Memory B cell (primary cell): ENCODE results near the gene DENND2D.

Experiments
- ATAC-seq: fragments of 150-1000 bp; cut with Tn5 transposase; 2 replicates; pipeline ENCODE4 v1.10.0; 2021; ENCODE audit warnings: low read depth, mild to moderate bottlenecking, moderate library complexity
- DNase-seq, 2 donors: peaks; one replicate each; pipeline ENCODE4 v3.0.0; 2022; ENCODE audit warnings: low spot score in 2 of 2
- H3K27ac Mint-ChIP-seq: one replicate; pipeline ENCODE4 v1.8.0; 2022; ENCODE audit warnings: mild to moderate bottlenecking, moderate library complexity, mixed read lengths
- H3K27me3 Mint-ChIP-seq: one replicate; pipeline ENCODE4 v1.8.0; 2022; ENCODE audit warnings: mixed read lengths
- H3K36me3 Mint-ChIP-seq: one replicate; pipeline ENCODE4 v1.8.0; 2022; ENCODE audit warnings: mild to moderate bottlenecking, mixed read lengths
- H3K4me1 Mint-ChIP-seq: one replicate; pipeline ENCODE4 v1.8.0; 2022; ENCODE audit warnings: mixed read lengths
- H3K4me3 Mint-ChIP-seq: one replicate; pipeline ENCODE4 v1.8.0; 2022; ENCODE audit warnings: mild to moderate bottlenecking, moderate library complexity, mixed read lengths
- H3K9me3 Mint-ChIP-seq: one replicate; pipeline ENCODE4 v1.8.0; 2022; ENCODE audit warnings: mixed read lengths

Gene DENND2D

DNA sequence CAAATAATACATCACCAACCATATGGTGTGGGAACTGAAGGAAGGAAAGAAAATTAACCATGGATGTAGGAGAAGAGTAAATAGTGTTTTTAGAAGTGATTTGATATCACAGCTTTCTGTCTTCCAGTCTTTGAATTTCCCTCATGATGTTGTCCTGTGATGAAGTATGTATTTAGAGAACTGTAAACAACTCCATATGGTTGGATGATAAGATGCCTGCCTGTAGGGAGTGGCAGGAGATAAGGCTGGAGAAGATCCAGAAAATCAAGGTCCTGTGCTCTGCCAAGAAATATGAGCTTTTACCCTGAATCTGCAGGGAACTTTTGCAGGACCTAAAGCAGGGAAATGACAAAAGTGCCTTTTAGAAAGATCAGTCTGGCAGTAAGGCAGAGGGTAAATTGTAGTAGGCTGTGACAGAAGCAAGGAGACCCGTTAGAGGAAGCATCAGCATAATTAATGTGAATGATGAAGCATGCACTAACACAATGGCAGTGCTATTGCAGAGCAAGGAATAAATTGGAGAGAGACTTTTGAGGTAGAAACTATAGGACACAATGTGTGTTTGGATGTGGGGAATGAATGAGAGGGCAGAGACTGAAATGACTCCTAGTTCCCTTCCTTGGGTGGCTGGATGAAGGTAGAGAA lies 38.5 kb downstream of the DENND2D start:
- ATAC-seq (no peak), DNase-seq (no peak)
- no peaks in the 10 kb centered on the region for H3K27me3 Mint-ChIP-seq
- H3K4me1 Mint-ChIP-seq = peaks cover 29% of the 10 kb centered on the region
- no peaks in the 10 kb centered on the region for H3K9me3 Mint-ChIP-seq
- H3K27ac Mint-ChIP-seq = peak overlapping the region; percentile 77
- H3K4me3 Mint-ChIP-seq = no peak overlapping the region
- H3K36me3 Mint-ChIP-seq = peaks cover 34% of the 10 kb centered on the region

DNA sequence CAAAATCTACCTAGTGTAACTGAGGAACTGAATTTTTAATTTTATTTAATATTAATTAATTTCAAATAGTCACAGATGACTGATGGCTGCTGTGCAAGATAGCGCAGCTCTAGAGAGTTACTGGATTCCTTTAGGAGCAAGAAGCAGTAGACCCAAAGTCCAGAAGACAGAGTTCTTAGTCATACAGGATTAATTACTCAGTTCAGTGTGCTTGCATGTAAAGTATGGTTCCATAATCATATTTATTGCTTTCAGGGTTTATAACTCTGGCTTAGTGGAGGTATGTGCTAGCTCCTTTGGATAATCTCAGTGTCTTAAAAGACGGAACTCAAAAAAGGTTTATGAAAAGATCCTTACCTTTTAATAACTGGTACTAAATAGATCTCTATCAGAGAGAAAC lies 43.0 kb downstream of the DENND2D start:
- H3K9me3 Mint-ChIP-seq = no peaks in the 10 kb centered on the region
- peak overlapping the region; percentile 17 for H3K27ac Mint-ChIP-seq
- no peak for DNase-seq
- no peak overlapping the region for H3K4me3 Mint-ChIP-seq
- H3K36me3 Mint-ChIP-seq = peaks cover 52% of the 10 kb centered on the region
- no peaks in the 10 kb centered on the region for H3K27me3 Mint-ChIP-seq
- peaks cover 43% of the 10 kb centered on the region for H3K4me1 Mint-ChIP-seq
- ATAC-seq = no peak

- Mint-ChIP-seq H3K27me3 (no peaks in the 10 kb centered on the region), H3K4me1 (peaks cover 53% of the 10 kb centered on the region), H3K27ac (no peak overlapping the region), H3K36me3 (peaks cover 49% of the 10 kb centered on the region), H3K9me3 (no peaks in the 10 kb centered on the region), H3K4me3 (peak overlapping the region; percentile 59)
- no peak for DNase-seq
- peak; percentile 56 for ATAC-seq
Measured at GRCh38 chr1:111154021-111154999, 46.1 kb downstream of the DENND2D start.

GRCh38 chr1:111151838-111152237 lies 48.6 kb downstream of the DENND2D start:
- peaks cover 53% of the 10 kb centered on the region for H3K36me3 Mint-ChIP-seq
- H3K4me3 Mint-ChIP-seq = peak overlapping the region; percentile 68
- H3K9me3 Mint-ChIP-seq = no peaks in the 10 kb centered on the region
- no peaks in the 10 kb centered on the region for H3K27me3 Mint-ChIP-seq
- H3K4me1 Mint-ChIP-seq = peaks cover 61% of the 10 kb centered on the region
- DNase-seq (no peak), ATAC-seq (peak; percentile 71)
- peak overlapping the region; percentile 95 for H3K27ac Mint-ChIP-seq

- peak; percentile 62 for ATAC-seq
- H3K27ac Mint-ChIP-seq = peak overlapping the region; percentile 95
- H3K4me1 Mint-ChIP-seq = peaks cover 58% of the 10 kb centered on the region
- no peaks in the 10 kb centered on the region for H3K27me3 Mint-ChIP-seq
- H3K4me3 Mint-ChIP-seq = peak overlapping the region; percentile 48
- DNase-seq = no peak
- peaks cover 38% of the 10 kb centered on the region for H3K36me3 Mint-ChIP-seq
- H3K9me3 Mint-ChIP-seq = no peaks in the 10 kb centered on the region
Measured at GRCh38 chr1:111148376-111148881, 52.0 kb downstream of the DENND2D start.

DNA sequence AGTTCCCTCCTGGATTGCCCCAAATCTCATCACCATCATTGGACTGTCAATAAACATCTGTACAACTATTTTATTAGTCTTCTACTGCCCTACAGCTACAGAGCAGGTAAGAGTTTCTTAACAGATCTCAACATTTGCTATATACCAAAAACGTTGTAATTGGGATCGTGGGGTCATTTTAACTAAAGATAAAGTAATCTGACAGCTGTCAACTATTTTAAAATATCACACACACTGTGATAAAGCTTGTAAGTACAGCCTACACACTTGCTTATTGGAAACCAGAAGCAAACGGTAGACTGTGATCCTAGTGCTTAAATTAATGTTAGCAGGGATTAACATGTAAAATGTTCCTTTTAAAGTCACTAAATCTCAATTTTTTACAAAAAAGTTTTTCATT lies 52.5 kb downstream of the DENND2D start:
- DNase-seq (no peak), ATAC-seq (no peak)
- H3K36me3 Mint-ChIP-seq = peaks cover 33% of the 10 kb centered on the region
- H3K27ac Mint-ChIP-seq = no peak overlapping the region
- no peaks in the 10 kb centered on the region for H3K9me3 Mint-ChIP-seq
- no peaks in the 10 kb centered on the region for H3K27me3 Mint-ChIP-seq
- H3K4me1 Mint-ChIP-seq = peaks cover 57% of the 10 kb centered on the region
- no peak overlapping the region for H3K4me3 Mint-ChIP-seq

DNA sequence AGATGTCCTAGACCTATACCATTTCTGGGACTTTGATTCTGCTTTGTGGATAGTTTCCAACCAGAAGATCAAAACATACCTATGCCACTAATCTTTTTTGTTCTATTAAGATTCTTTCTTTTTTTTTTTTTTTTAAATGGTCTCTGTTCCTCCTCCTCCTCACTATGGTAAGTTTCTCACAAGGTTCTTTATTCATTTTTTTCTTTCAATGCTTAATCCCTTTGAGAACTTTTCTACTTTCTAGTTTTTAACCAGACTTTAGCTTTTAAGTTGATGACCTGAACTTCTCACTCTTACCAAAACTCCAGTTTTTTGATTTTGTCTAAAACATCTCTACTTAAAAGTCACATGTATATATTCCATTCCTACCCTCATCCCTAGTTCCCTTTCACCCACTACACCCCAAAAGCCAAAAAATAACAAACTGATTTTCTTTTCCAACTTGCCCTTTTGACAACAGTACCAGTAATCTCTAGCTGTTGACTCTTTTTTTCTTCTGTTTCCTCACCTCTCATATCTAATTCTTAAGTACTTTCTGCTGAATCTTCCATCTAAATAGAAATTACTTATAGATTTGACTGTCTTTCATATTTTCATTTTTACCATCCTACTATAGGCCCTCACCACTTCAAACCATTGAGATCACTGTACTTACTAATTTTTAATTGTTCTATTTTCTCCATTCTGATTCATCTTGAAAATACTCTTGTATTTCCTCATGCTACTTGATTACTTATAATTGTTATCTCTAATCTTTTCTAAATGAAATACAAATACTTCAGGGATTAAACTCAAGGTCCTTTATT lies 54.3 kb downstream of the DENND2D start:
- DNase-seq (no peak), ATAC-seq (no peak)
- Mint-ChIP-seq H3K27ac (peak overlapping the region; percentile 48), H3K9me3 (no peaks in the 10 kb centered on the region), H3K4me3 (peak overlapping the region; percentile 37), H3K4me1 (peaks cover 48% of the 10 kb centered on the region), H3K36me3 (peaks cover 25% of the 10 kb centered on the region), H3K27me3 (no peaks in the 10 kb centered on the region)

GRCh38 chr1:111145542-111145941 lies 54.9 kb downstream of the DENND2D start:
- H3K36me3 Mint-ChIP-seq = peaks cover 24% of the 10 kb centered on the region
- H3K27ac Mint-ChIP-seq = peak overlapping the region; percentile 48
- H3K9me3 Mint-ChIP-seq = no peaks in the 10 kb centered on the region
- no peak for DNase-seq
- ATAC-seq = no peak
- H3K4me3 Mint-ChIP-seq = peak overlapping the region; percentile 18
- peaks cover 47% of the 10 kb centered on the region for H3K4me1 Mint-ChIP-seq
- H3K27me3 Mint-ChIP-seq = no peaks in the 10 kb centered on the region

DNA sequence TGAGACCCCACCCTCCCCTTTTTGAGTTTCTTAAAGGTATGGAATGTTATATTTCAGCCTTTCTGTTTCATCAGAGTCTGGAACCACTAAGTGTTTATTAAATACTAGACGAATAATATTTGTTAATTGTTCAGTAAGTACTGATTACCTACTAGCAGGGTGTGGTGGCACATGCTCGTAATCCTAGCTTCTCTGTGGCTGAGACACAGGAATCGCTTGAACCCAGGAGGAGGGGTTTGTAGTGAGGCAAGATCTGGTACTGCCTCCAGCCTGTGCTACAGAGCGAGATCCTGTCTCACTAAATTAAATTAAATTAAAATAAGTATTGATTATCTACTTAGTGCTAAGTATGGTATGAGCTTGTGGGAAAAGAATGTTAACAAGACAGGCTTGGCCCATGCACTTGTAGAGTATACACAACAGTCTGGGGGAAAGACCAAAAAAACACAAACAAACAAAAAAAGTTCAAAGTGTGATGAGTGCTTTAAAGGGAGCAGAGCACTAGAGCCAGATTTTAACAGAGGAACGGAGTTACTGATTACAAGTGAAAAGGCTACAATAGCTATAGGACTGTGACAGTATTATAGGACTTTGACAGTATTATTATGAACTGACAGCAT lies 58.0 kb downstream of the DENND2D start:
- Mint-ChIP-seq H3K4me1 (peaks cover 38% of the 10 kb centered on the region), H3K36me3 (peaks cover 14% of the 10 kb centered on the region), H3K4me3 (peak overlapping the region; percentile 98), H3K27me3 (no peaks in the 10 kb centered on the region), H3K27ac (peak overlapping the region; percentile 91), H3K9me3 (no peaks in the 10 kb centered on the region)
- ATAC-seq = no peak
- no peak for DNase-seq

DNA sequence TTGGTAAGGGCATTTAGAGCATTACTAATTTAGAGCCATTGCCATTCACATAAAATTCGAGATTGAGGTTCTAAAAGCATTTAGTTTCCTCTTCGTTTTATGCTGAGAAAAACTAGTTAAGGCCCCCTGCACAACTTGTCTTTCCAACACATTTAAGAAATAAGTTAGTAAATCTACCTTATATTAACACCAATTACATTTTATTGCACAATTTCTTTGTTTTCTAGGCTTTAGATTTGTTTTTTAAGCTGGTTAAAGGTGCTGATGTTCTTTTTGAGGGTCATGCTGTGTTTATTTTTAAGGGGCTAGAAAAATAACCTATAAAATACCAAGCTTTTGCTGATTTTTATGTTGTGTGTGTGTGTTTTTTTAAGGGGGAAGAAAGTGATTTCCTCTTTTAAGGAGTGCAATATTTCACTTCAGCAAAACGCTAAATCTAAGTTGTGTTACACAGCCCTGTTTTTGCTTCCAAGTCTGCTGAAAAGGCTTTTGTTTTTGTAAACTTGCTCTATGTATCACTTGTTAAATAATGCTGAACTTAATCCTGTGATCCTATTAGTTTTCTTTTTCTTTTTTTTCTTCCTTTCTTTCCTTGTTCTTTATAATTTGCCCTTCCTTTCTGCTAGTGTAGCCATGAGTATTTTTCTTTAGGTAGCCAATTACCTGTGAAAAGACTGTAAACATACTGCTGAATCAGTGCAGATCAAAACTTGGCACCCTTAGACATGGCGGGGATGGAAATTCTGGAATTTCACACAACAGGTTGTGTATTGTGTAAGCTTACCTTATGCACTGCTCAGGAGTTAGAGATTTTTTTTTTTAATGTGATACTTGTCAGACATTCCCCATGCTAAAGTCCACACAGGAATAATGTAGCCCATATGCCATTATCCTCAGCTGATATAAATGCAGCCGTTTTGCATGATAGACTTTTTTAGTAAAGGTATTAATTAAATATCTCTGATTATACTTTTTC lies 58.9 kb downstream of the DENND2D start:
- Mint-ChIP-seq H3K9me3 (no peaks in the 10 kb centered on the region), H3K27ac (peak overlapping the region; percentile 91), H3K36me3 (peaks cover 16% of the 10 kb centered on the region), H3K4me1 (peaks cover 33% of the 10 kb centered on the region), H3K27me3 (no peaks in the 10 kb centered on the region), H3K4me3 (peak overlapping the region; percentile 98)
- DNase-seq (no peak), ATAC-seq (no peak)

DNA sequence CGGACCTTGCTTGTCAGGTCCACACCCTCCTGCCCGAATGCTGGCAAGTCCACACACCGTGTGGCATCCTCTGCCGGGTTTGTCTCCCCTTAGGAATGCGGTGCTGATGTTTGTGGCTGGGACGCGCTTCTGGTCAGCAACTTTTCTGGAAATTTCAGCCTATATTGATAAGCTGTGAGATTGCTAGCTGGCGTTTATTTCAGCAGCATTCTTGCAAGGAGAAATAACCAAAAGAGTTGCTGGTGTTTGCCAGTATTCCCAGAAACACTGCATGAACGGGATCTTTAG lies 59.8 kb downstream of the DENND2D start:
- H3K4me1 Mint-ChIP-seq = peaks cover 31% of the 10 kb centered on the region
- DNase-seq (no peak), ATAC-seq (no peak)
- peaks cover 16% of the 10 kb centered on the region for H3K36me3 Mint-ChIP-seq
- peak overlapping the region; percentile 98 for H3K4me3 Mint-ChIP-seq
- no peaks in the 10 kb centered on the region for H3K9me3 Mint-ChIP-seq
- no peaks in the 10 kb centered on the region for H3K27me3 Mint-ChIP-seq
- H3K27ac Mint-ChIP-seq = peak overlapping the region; percentile 91

GRCh38 chr1:111139956-111140679 lies 60.3 kb downstream of the DENND2D start, which contains the start of the genes CEPT1 and DRAM2:
Gene CEPT1 (plus strand): TSS chr1:111140223. CDS start chr1:111147715, 7,492 bp downstream.
Gene DRAM2 (minus strand): TSS chr1:111140093. CDS start chr1:111131554, 8,539 bp downstream.
- ATAC-seq (peak; percentile 79), DNase-seq (peak; percentile 86 to 93)
- peaks cover 21% of the 10 kb centered on the region for H3K36me3 Mint-ChIP-seq
- H3K27me3 Mint-ChIP-seq = no peaks in the 10 kb centered on the region
- peaks cover 35% of the 10 kb centered on the region for H3K4me1 Mint-ChIP-seq
- H3K9me3 Mint-ChIP-seq = no peaks in the 10 kb centered on the region
- peak within 1 kb of the TSS; percentile 98 for H3K4me3 Mint-ChIP-seq
- H3K27ac Mint-ChIP-seq = peak within 1 kb of the TSS; percentile 91
